Measurements from ENCODE around the gene LGALS9.
"Not testable (repeated sequence)": the region's sequence is repeated elsewhere in the genome, so short reads cannot be mapped to it uniquely, and the experiment has no call there.

The LGALS9 gene

GRCh38 chr17:27664606-27664965, 33.6 kb downstream of the LGALS9 start:
- H3K36me3 ChIP-seq (ENCODE audit: insufficient read depth, low read length): no peaks in the 10 kb centered on the region
- no peaks in the 10 kb centered on the region for H3K9me3 ChIP-seq (ENCODE audit: control insufficient read depth, insufficient read depth, low read length)
- H3K9ac ChIP-seq (ENCODE audit: low read depth, low read length): no peak overlapping the region
- no peaks in the 10 kb centered on the region for H3K4me1 ChIP-seq (ENCODE audit: insufficient read depth, low read length)

- Histone ChIP-seq H3K36me3 (ENCODE audit: insufficient read depth, low read length) (no peaks in the 10 kb centered on the region), H3K9me3 (ENCODE audit: control insufficient read depth, insufficient read depth, low read length) (no peaks in the 10 kb centered on the region), H3K4me1 (ENCODE audit: insufficient read depth, low read length) (no peaks in the 10 kb centered on the region), H3K9ac (ENCODE audit: low read depth, low read length) (no peak overlapping the region)
These were observed 34.6 kb downstream of the LGALS9 start for GRCh38 chr17:27665549-27665948.

GRCh38 chr17:27666270-27666669, 35.3 kb downstream of the LGALS9 start:
- not testable (repeated sequence) for H3K36me3 ChIP-seq (ENCODE audit: insufficient read depth, low read length); H3K4me1 ChIP-seq (ENCODE audit: insufficient read depth, low read length); H3K9me3 ChIP-seq (ENCODE audit: control insufficient read depth, insufficient read depth, low read length); H3K9ac ChIP-seq (ENCODE audit: low read depth, low read length)

GRCh38 chr17:27666831-27667560, 36.0 kb downstream of the LGALS9 start:
- Histone ChIP-seq H3K9ac (ENCODE audit: low read depth, low read length) (no peak overlapping the region), H3K36me3 (ENCODE audit: insufficient read depth, low read length) (no peaks in the 10 kb centered on the region), H3K4me1 (ENCODE audit: insufficient read depth, low read length) (no peaks in the 10 kb centered on the region), H3K9me3 (ENCODE audit: control insufficient read depth, insufficient read depth, low read length) (no peaks in the 10 kb centered on the region)

- Histone ChIP-seq H3K9ac (ENCODE audit: low read depth, low read length) (no peak overlapping the region), H3K9me3 (ENCODE audit: control insufficient read depth, insufficient read depth, low read length) (no peaks in the 10 kb centered on the region), H3K36me3 (ENCODE audit: insufficient read depth, low read length) (no peaks in the 10 kb centered on the region), H3K4me1 (ENCODE audit: insufficient read depth, low read length) (no peaks in the 10 kb centered on the region)
These were observed 36.9 kb downstream of the LGALS9 start for GRCh38 chr17:27667656-27668487.

GRCh38 chr17:27668488-27668823, 37.5 kb downstream of the LGALS9 start:
- no peaks in the 10 kb centered on the region for H3K36me3 ChIP-seq (ENCODE audit: insufficient read depth, low read length)
- no peaks in the 10 kb centered on the region for H3K9me3 ChIP-seq (ENCODE audit: control insufficient read depth, insufficient read depth, low read length)
- no peaks in the 10 kb centered on the region for H3K4me1 ChIP-seq (ENCODE audit: insufficient read depth, low read length)
- no peak overlapping the region for H3K9ac ChIP-seq (ENCODE audit: low read depth, low read length)

GRCh38 chr17:27669136-27669535, 38.1 kb downstream of the LGALS9 start:
- Histone ChIP-seq H3K9ac (ENCODE audit: low read depth, low read length) (no peak overlapping the region), H3K36me3 (ENCODE audit: insufficient read depth, low read length) (no peaks in the 10 kb centered on the region), H3K4me1 (ENCODE audit: insufficient read depth, low read length) (no peaks in the 10 kb centered on the region), H3K9me3 (ENCODE audit: control insufficient read depth, insufficient read depth, low read length) (no peaks in the 10 kb centered on the region)

- H3K9me3 ChIP-seq (ENCODE audit: control insufficient read depth, insufficient read depth, low read length): no peaks in the 10 kb centered on the region
- no peaks in the 10 kb centered on the region for H3K4me1 ChIP-seq (ENCODE audit: insufficient read depth, low read length)
- no peaks in the 10 kb centered on the region for H3K36me3 ChIP-seq (ENCODE audit: insufficient read depth, low read length)
- H3K9ac ChIP-seq (ENCODE audit: low read depth, low read length): no peak overlapping the region
These were observed 38.9 kb downstream of the LGALS9 start for GRCh38 chr17:27669850-27670249.

GRCh38 chr17:27670791-27671590, 40.0 kb downstream of the LGALS9 start:
- H3K9ac ChIP-seq (ENCODE audit: low read depth, low read length): no peak overlapping the region
- H3K9me3 ChIP-seq (ENCODE audit: control insufficient read depth, insufficient read depth, low read length): no peaks in the 10 kb centered on the region
- no peaks in the 10 kb centered on the region for H3K4me1 ChIP-seq (ENCODE audit: insufficient read depth, low read length)
- no peaks in the 10 kb centered on the region for H3K36me3 ChIP-seq (ENCODE audit: insufficient read depth, low read length)

- Histone ChIP-seq H3K9ac (ENCODE audit: low read depth, low read length) (no peak overlapping the region), H3K9me3 (ENCODE audit: control insufficient read depth, insufficient read depth, low read length) (no peaks in the 10 kb centered on the region), H3K4me1 (ENCODE audit: insufficient read depth, low read length) (no peaks in the 10 kb centered on the region), H3K36me3 (ENCODE audit: insufficient read depth, low read length) (no peaks in the 10 kb centered on the region)
These were observed 40.6 kb downstream of the LGALS9 start for GRCh38 chr17:27671591-27671910.

- not testable (repeated sequence) for H3K9me3 ChIP-seq (ENCODE audit: control insufficient read depth, insufficient read depth, low read length); H3K9ac ChIP-seq (ENCODE audit: low read depth, low read length); H3K4me1 ChIP-seq (ENCODE audit: insufficient read depth, low read length); H3K36me3 ChIP-seq (ENCODE audit: insufficient read depth, low read length)
These were observed 41.0 kb downstream of the LGALS9 start for GRCh38 chr17:27671977-27672480.

GRCh38 chr17:27674335-27674734, 43.3 kb downstream of the LGALS9 start:
- Histone ChIP-seq H3K4me1 (ENCODE audit: insufficient read depth, low read length) (no peaks in the 10 kb centered on the region), H3K36me3 (ENCODE audit: insufficient read depth, low read length) (no peaks in the 10 kb centered on the region), H3K9me3 (ENCODE audit: control insufficient read depth, insufficient read depth, low read length) (no peaks in the 10 kb centered on the region), H3K9ac (ENCODE audit: low read depth, low read length) (no peak overlapping the region)

- Histone ChIP-seq H3K36me3 (ENCODE audit: insufficient read depth, low read length) (no peaks in the 10 kb centered on the region), H3K4me1 (ENCODE audit: insufficient read depth, low read length) (no peaks in the 10 kb centered on the region), H3K9ac (ENCODE audit: low read depth, low read length) (no peak overlapping the region)
These were observed 46.2 kb downstream of the LGALS9 start for GRCh38 chr17:27677191-27677590.

GRCh38 chr17:27686322-27686721, 55.3 kb downstream of the LGALS9 start:
- H3K36me3 ChIP-seq (ENCODE audit: insufficient read depth, low read length); H3K9ac ChIP-seq (ENCODE audit: low read depth, low read length); H3K4me1 ChIP-seq (ENCODE audit: insufficient read depth, low read length); H3K9me3 ChIP-seq (ENCODE audit: control insufficient read depth, insufficient read depth, low read length): not testable (repeated sequence)

More at GRCh38 chr17:27677191-27677590, 46.2 kb downstream of the LGALS9 start:
- no peaks in the 10 kb centered on the region for H3K9me3 ChIP-seq (ENCODE audit: control insufficient read depth, insufficient read depth, low read length)
